Measurements from ENCODE around the gene B3GNT5. TPM values are rescaled to one million over a fixed set of nuclear protein-coding genes. Genes with fewer than 3 reads are reported as not detected.
A peak's percentile ranks its signal among the peaks of the same experiment; 100 is the strongest.

The B3GNT5 gene
- total and polyA plus RNA-seq, 2 of the 8 experiments (the other 6 are each of a cell fraction or from before 2014, with no cell fraction given) = 2.4 to 9.7 TPM

- Histone ChIP-seq H4K91ac (replicated peaks; ENCODE audit: insufficient read length, low read length) (no peak overlapping the region), H2BK20ac (ENCODE audit: low read length) (no peak overlapping the region), H4K8ac (ENCODE audit: extremely low read depth, insufficient read depth, low read length) (no peak overlapping the region), H3K27ac (ENCODE audit: low read depth, low read length) (0 out of 2 replicates have a peak overlapping the region, but pooled peaks have one; percentile 29), H2BK15ac (ENCODE audit: low read length) (no peak overlapping the region), H4K5ac (ENCODE audit: insufficient read length, low read depth, low read length) (no peak overlapping the region), H3K56ac (replicated peaks; ENCODE audit: insufficient read length, low read depth, low read length) (no peak overlapping the region), H2BK12ac (ENCODE audit: low read depth, low read length) (no peak overlapping the region), H3K4me1 (replicated peaks in 1 of 4; ENCODE audit: control insufficient read depth in 3 of 4, insufficient read depth in 4 of 4, low read length in 3 of 4) (peaks cover 0 to 6% (median 4%) of the 10 kb centered on the region in 4 experiments; a peak in 4 of 7 replicates), H3K23ac (ENCODE audit: insufficient read length) (no peak overlapping the region), H3K9ac (replicated peaks in 1 of 4; ENCODE audit: extremely low read depth in 1 of 4, low read depth in 3 of 4, low read length in 3 of 4) (no peak overlapping the region), H2AK5ac (ENCODE audit: low read depth, low read length) (no peak overlapping the region; the same call in 1 of the 2 replicates), H3K4me2 (ENCODE audit: insufficient read depth in 1 of 2, low read depth in 2 of 2, low read length in 2 of 2) (no peak overlapping the region), H3K79me2 (ENCODE audit: control insufficient read depth in 1 of 2, insufficient read depth in 2 of 2, low read length in 2 of 2) (no peaks in the 10 kb centered on the region), H3K9me3 (ENCODE audit: insufficient read depth in 2 of 2, low read depth in 1 of 2, low read length in 1 of 2) (no peaks in the 10 kb centered on the region), H2BK5ac (ENCODE audit: low read depth, low read length) (0 out of 2 replicates have a peak overlapping the region, but pooled peaks have one; percentile 9), H4K20me1 (replicated peaks in 1 of 2; ENCODE audit: control insufficient read depth in 1 of 2, insufficient read depth in 2 of 2, low read length in 2 of 2) (no peaks in the 10 kb centered on the region), H3K14ac (ENCODE audit: insufficient read length) (no peak overlapping the region), H3K36me3 (ENCODE audit: control insufficient read depth in 2 of 4, insufficient read depth in 4 of 4, low read length in 3 of 4) (peaks cover 0 to 21% (median 1%) of the 10 kb centered on the region in 4 experiments; a peak in 4 of 8 replicates), H2AFZ (ENCODE audit: low read length) (no peak overlapping the region), H3K27me3 (replicated peaks in 1 of 4; ENCODE audit: control insufficient read depth in 3 of 4, extremely low read depth in 1 of 4, insufficient read depth in 3 of 4, low read length in 3 of 4) (no peaks in the 10 kb centered on the region), H3K23me2 (ENCODE audit: low read depth, low read length) (no peaks in the 10 kb centered on the region; the same call in 1 of the 2 replicates), H3K79me1 (ENCODE audit: low read depth, low read length) (no peaks in the 10 kb centered on the region), H3K18ac (ENCODE audit: extremely low read depth, low read length) (no peak overlapping the region), H2BK120ac (replicated peaks; ENCODE audit: low read depth, low read length) (no peak overlapping the region), H3K4me3 (ENCODE audit: extremely low read depth in 1 of 4, insufficient read depth in 2 of 4, low read depth in 3 of 4, low read length in 4 of 4) (no peak overlapping the region), H3K4ac (replicated peaks; ENCODE audit: insufficient read length, low read depth, low read length) (no peak overlapping the region)
- CTCF ChIA-PET (ENCODE audit: partially characterized antibody) = interaction anchor here (0.7 to 2.4 kb wide), 5 partner anchors 9 to 56 kb away, joined by 3 to 5 read pairs (median 3); no protein-coding TSS in a partner anchor
- DNase-seq (ENCODE audit: low read depth in 1 of 2, low spot score in 2 of 2) = no peak
- FAIRE-seq = no peak
- POLR2A ChIA-PET (ENCODE audit: partially characterized antibody) = no interaction called here
- 93% methylated on average over 12 of the region's 12 CpGs; no CpG with 5 or more reads in 1 of the 2 experiments for WGBS, 2 experiments (ENCODE audit: extremely low coverage in 1 of 2, insufficient coverage in 1 of 2, insufficient read length in 1 of 2, insufficient replicate concordance in 2 of 2, low coverage in 1 of 2, low lambda C conversion rate in 2 of 2, missing lambda C conversion rate in 1 of 2)
- 0 out of 2 replicates have a peak, but pooled peaks have one; percentile 9 for TF ChIP-seq CEBPB (IDR thresholded peaks at IDR 0.05; ENCODE audit: low read depth, low read length)
- TF ChIP-seq JUN (IDR thresholded peaks at IDR 0.05; ENCODE audit: low read depth, low read length) = no peak
Observed at GRCh38 chr3:183296944-183297343, 43.9 kb downstream of the B3GNT5 start.

Measured in H1 (cell line).